ENCODE results near the gene PPP1R14D.

PPP1R14D gene

GRCh38 chr15:40766906-40767837, 61.3 kb downstream of the PPP1R14D start:
- peaks cover 0 to 21% of the 10 kb centered on the region in 2 donors for H3K4me1 ChIP-seq (ENCODE audit: control insufficient read depth in 1 of 2, insufficient read depth in 2 of 2, low read length in 2 of 2)
- H3K27ac ChIP-seq (ENCODE audit: low read length) = no peak overlapping the region
- no peaks in the 10 kb centered on the region for H3K27me3 ChIP-seq (ENCODE audit: low read depth, low read length)
- no peaks in the 10 kb centered on the region for H3K9me3 ChIP-seq (ENCODE audit: control insufficient read depth in 1 of 2, low read length in 2 of 2)
- H3K36me3 ChIP-seq (ENCODE audit: control insufficient read depth in 1 of 2, insufficient read depth in 2 of 2, low read length in 2 of 2) = peaks cover 0 to 32% of the 10 kb centered on the region in 2 donors
- H3K4me3 ChIP-seq (ENCODE audit: low read depth in 1 of 2, low read length in 2 of 2) = no peak overlapping the region

GRCh38 chr15:40766194-40766815, 62.2 kb downstream of the PPP1R14D start:
- Histone ChIP-seq H3K4me1 (ENCODE audit: control insufficient read depth in 1 of 2, insufficient read depth in 2 of 2, low read length in 2 of 2) (peaks cover 0 to 21% of the 10 kb centered on the region in 2 donors), H3K27me3 (ENCODE audit: low read depth, low read length) (no peaks in the 10 kb centered on the region), H3K9me3 (ENCODE audit: control insufficient read depth in 1 of 2, low read length in 2 of 2) (no peaks in the 10 kb centered on the region)

More at GRCh38 chr15:40766194-40766815, 62.2 kb downstream of the PPP1R14D start:
- H3K27ac ChIP-seq (ENCODE audit: low read length) = no peak overlapping the region
- peaks cover 0 to 24% of the 10 kb centered on the region in 2 donors for H3K36me3 ChIP-seq (ENCODE audit: control insufficient read depth in 1 of 2, insufficient read depth in 2 of 2, low read length in 2 of 2)
- H3K4me3 ChIP-seq (ENCODE audit: low read depth in 1 of 2, low read length in 2 of 2) = no peak overlapping the region

Measured in muscle layer of duodenum (tissue), 2 donors.